ENCODE data around the gene GAREM1. TPM values are rescaled to one million over a fixed set of nuclear protein-coding genes. Genes with fewer than 3 reads are reported as not detected.

GAREM1 gene
- total and polyA plus RNA-seq, 9 of the 15 experiments (the other 6 are each of a cell fraction or from before 2014, with no cell fraction given), result 0.03 to 0.33 (median 0.07) TPM; not detected in 1

- no peak overlapping the region for H3K4me3 ChIP-seq
- no peak for FAIRE-seq
- no TSS peak for BruUV-seq (replicated peaks)
- ChIA-PET CTCF (ENCODE audit: low intra/inter-chr PET ratio) (no interaction called here), POLR2A (no interaction called here)
- no peak for DNase-seq (ENCODE audit: extremely low read depth in 1 of 4, low spot score in 3 of 4)
- no peak overlapping the region for H3K9ac ChIP-seq (ENCODE audit: insufficient read depth in 1 of 2, low read depth in 2 of 2, low read length in 2 of 2)
- no peak overlapping the region for H3K4me2 ChIP-seq (ENCODE audit: insufficient read depth, low read length)
- no peak for ATAC-seq
- H3K4me1 ChIP-seq (replicated peaks in 1 of 2; ENCODE audit: control insufficient read depth in 2 of 2, insufficient read depth in 2 of 2, low read length in 2 of 2), result no peaks in the 10 kb centered on the region
- no peaks in the 10 kb centered on the region for H3K27me3 ChIP-seq (ENCODE audit: control insufficient read depth in 2 of 2, insufficient read depth in 2 of 2, low read length in 2 of 2)
- no peak overlapping the region for H3K27ac ChIP-seq (ENCODE audit: extremely low read depth, low read depth, low read length)
- H4K20me1 ChIP-seq (replicated peaks; ENCODE audit: control insufficient read depth, insufficient read depth, low read length), result no peaks in the 10 kb centered on the region
- no peaks in the 10 kb centered on the region for H3K36me3 ChIP-seq (ENCODE audit: control insufficient read depth, insufficient read depth, low read length)
- intact Hi-C loops (cut with micrococcal nuclease), result no loop called here
- no peaks in the 10 kb centered on the region for H3K9me3 ChIP-seq (replicated peaks; ENCODE audit: control insufficient read depth, insufficient read depth, low read depth, low read length)
- TF ChIP-seq, protein P1, sequence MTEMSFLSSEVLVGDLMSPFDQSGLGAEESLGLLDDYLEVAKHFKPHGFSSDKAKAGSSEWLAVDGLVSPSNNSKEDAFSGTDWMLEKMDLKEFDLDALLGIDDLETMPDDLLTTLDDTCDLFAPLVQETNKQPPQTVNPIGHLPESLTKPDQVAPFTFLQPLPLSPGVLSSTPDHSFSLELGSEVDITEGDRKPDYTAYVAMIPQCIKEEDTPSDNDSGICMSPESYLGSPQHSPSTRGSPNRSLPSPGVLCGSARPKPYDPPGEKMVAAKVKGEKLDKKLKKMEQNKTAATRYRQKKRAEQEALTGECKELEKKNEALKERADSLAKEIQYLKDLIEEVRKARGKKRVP (CRISPR knock-in tag; IDR thresholded peaks at IDR 0.05), result no peak
- no peak for TF ChIP-seq PHTF2 (CRISPR knock-in tag; IDR thresholded peaks at IDR 0.05)
- no peak for TF ChIP-seq ZNF584 (CRISPR knock-in tag; IDR thresholded peaks at IDR 0.05; ENCODE audit: low read depth)
- TF ChIP-seq RFX5 (IDR thresholded peaks at IDR 0.05; ENCODE audit: low read depth, low read length), result no peak
- TF ChIP-seq POLR2B (IDR thresholded peaks at IDR 0.05; ENCODE audit: low read depth, partially characterized antibody), result no peak
- TF ChIP-seq EP400 (IDR thresholded peaks at IDR 0.05), result no peak
- TF ChIP-seq ZFP36 (IDR thresholded peaks at IDR 0.05; ENCODE audit: low read depth, low read length, partially characterized antibody), result no peak
- no peak for TF ChIP-seq FOXJ3 (CRISPR knock-in tag; IDR thresholded peaks at IDR 0.05)
- in situ Hi-C loops (cut with MboI), result no loop called here
- no peaks in the 10 kb centered on the region for H3K79me2 ChIP-seq (ENCODE audit: control insufficient read depth, insufficient read depth, low read length)
- no peak overlapping the region for H2AFZ ChIP-seq (ENCODE audit: low read depth, low read length)
- no peaks in the 10 kb centered on the region for H3K9me1 ChIP-seq (ENCODE audit: control insufficient read depth, insufficient read depth, low read length)
- WGBS (ENCODE audit: insufficient coverage, low coverage, missing lambda C conversion rate), result 1% methylated on average over 3 of the region's 3 CpGs
Measured at GRCh38 chr18:32295604-32296003, 175.1 kb downstream of the GAREM1 start.
